IPS-20b (cell line): Measurements from ENCODE around the gene OR51B5.
"Not testable (repeated sequence)": the region's sequence is repeated elsewhere in the genome, so short reads cannot be mapped to it uniquely, and the experiment has no call there.

Experiments used
- H3K27ac ChIP-seq: one replicate; pipeline ENCODE4 v1.5.1; 2013; ENCODE audit warnings: low read length
- H3K27me3 ChIP-seq: 2 replicates; pipeline ENCODE4 v1.6.1; 2013; ENCODE audit warnings: mild to moderate bottlenecking, low read length, inconsistent platforms; ENCODE audit not compliant: insufficient read depth
- H3K36me3 ChIP-seq: 2 replicates; pipeline ENCODE4 v1.6.1; 2013; ENCODE audit warnings: low read depth, mild to moderate bottlenecking, inconsistent platforms, low read length, moderate library complexity; ENCODE audit not compliant: insufficient read depth
- H3K4me1 ChIP-seq: 2 replicates; pipeline ENCODE4 v1.6.1; 2013; ENCODE audit warnings: mild to moderate bottlenecking, control low read depth, inconsistent platforms, low read length, moderate library complexity; ENCODE audit not compliant: insufficient read depth
- H3K4me3 ChIP-seq: 2 replicates; pipeline ENCODE4 v1.5.1; 2013; ENCODE audit warnings: mild to moderate bottlenecking, low read length, inconsistent platforms
- H3K9ac ChIP-seq: 2 replicates; pipeline ENCODE4 v1.6.1; 2013; ENCODE audit warnings: low read depth, mild to moderate bottlenecking, inconsistent platforms, low read length, moderate library complexity
- H3K9me3 ChIP-seq: 2 replicates; pipeline ENCODE4 v1.6.1; 2013; ENCODE audit warnings: mild to moderate bottlenecking, low read depth, low read length, inconsistent platforms; ENCODE audit not compliant: insufficient read depth

The OR51B5 gene

DNA sequence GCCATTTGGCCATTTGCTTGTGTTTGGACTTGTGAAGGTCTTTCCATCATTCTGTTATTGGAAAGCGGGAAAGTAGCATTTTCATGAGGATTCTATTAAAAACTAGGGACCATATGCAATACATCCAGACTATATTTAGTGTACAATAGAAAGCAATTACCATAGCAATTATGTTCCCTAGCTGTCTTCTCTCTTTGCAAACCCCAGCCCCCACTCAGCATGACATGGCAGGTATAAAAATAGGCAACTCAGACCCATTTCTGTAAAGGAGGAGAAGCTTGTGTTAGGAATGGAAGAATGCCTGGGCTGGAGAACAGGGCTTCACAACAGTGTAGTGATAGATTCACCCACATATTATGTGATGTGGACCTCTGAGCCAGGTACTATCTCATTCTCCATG, 20.4 kb upstream of the OR51B5 start:
- no peaks in the 10 kb centered on the region for H3K36me3 ChIP-seq
- no peaks in the 10 kb centered on the region for H3K27me3 ChIP-seq
- H3K9me3 ChIP-seq: no peaks in the 10 kb centered on the region
- H3K4me3 ChIP-seq: no peak overlapping the region
- no peak overlapping the region for H3K9ac ChIP-seq
- peaks cover 7% of the 10 kb centered on the region for H3K4me1 ChIP-seq
- no peak overlapping the region for H3K27ac ChIP-seq

DNA sequence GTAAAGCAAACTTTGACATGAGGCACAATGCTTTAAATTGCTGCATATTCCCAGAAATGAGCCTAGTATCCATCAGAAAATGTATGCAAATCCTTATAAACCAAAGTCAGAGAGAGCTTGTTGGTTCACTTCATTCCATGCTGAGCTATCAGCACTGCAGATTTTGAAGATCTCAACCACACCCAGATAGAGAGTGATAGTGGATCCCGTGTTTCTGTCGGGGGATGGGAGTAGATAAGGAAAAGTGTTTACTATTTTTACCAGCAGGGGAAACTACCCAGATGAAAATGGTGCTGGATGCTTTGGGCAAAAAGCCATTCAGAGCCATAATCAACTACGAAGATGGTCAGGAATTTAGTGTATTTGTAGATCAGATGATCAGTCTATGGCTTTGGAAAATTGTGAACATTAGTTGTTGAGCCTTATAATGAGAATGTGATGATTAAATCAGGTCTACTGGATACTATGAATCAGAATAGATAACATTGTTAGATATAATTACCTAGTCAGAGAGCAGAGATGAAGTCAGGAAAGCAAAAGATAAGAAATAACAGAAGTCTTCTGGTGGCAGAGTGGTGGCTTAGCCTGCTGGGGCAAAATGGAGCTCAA, 18.8 kb upstream of the OR51B5 start:
- Histone ChIP-seq H3K4me1 (no peaks in the 10 kb centered on the region), H3K27me3 (no peaks in the 10 kb centered on the region)

DNA sequence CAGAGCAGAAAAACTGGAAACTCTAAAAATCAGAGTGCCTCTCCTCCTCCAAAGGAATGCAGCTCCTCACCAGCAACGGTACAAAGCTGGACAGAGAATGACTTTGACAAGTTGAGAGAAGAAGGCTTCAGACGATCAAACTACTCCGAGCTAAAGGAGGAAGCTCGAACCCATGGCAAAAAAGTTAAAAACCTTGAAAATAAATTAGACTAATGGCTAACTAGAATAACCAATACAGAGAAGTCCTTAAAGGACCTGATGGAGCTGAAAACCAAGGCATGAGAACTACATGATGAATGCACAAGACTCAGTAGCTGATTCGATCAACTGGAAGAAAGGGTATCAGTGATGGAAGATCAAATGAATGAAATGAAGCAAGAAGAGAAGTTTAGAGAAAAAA, 12.7 kb upstream of the OR51B5 start:
- H3K4me3 ChIP-seq, H3K36me3 ChIP-seq, H3K9ac ChIP-seq, H3K27me3 ChIP-seq, H3K4me1 ChIP-seq, H3K9me3 ChIP-seq, H3K27ac ChIP-seq: not testable (repeated sequence)

More for the DNA sequence above, 18.8 kb upstream of the OR51B5 start:
- no peak overlapping the region for H3K4me3 ChIP-seq
- H3K9ac ChIP-seq: no peak overlapping the region
- no peak overlapping the region for H3K27ac ChIP-seq
- no peaks in the 10 kb centered on the region for H3K36me3 ChIP-seq
- H3K9me3 ChIP-seq: no peaks in the 10 kb centered on the region

DNA sequence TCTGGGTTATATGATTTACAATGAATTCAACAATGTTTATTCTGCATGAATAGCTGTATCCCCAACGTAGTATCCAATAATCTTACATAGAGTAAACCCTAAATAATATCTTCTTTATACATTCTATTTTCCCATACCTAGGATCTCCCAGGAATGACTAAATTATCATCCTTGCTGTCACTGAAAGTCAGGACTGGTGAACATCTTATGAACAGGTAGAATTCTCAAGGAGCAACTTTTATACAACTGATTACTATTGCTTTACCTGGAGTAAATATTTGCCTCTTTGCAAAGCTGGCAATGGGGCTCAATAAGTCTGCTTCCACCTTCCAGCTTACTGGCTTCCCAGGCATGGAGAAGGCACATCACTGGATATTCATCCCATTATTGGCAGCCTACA, 7.9 kb upstream of the OR51B5 start, which contains the start of gene OR51B6:
Gene OR51B6, plus strand, starts transcription at position 301 of the 400 bp plus-strand sequence. Its CDS starts 0 bp downstream, at position 301.
- no peaks in the 10 kb centered on the region for H3K36me3 ChIP-seq
- no peak within 1 kb of the TSS for H3K9ac ChIP-seq
- H3K27ac ChIP-seq: no peak within 1 kb of the TSS
- H3K4me3 ChIP-seq: no peak within 1 kb of the TSS
- peaks cover 10% of the 10 kb centered on the region; the same call in 1 of the 2 replicates for H3K4me1 ChIP-seq
- H3K9me3 ChIP-seq: no peaks in the 10 kb centered on the region
- no peaks in the 10 kb centered on the region for H3K27me3 ChIP-seq

DNA sequence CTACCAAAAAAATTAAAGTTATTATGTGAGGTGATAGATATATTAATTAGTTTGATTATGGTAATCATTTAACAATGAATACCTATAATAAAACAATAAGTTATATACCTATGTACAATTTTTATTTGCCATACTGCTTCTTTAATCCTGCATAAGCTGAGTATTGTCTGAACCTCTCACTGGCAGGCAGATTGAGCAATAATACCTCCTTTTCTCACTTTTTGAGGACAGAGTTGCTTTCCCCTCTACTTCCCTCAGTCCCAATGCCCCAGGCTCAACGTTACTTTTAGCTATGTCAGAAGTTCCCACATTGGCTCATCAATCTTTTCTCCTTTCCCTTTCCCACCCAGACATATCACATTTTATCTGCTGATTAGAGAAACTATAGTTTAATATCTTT, 6.2 kb upstream of the OR51B5 start:
- peaks cover 10% of the 10 kb centered on the region; the same call in 1 of the 2 replicates for H3K4me1 ChIP-seq
- H3K27me3 ChIP-seq: no peaks in the 10 kb centered on the region
- H3K4me3 ChIP-seq: no peak overlapping the region
- no peak overlapping the region for H3K9ac ChIP-seq
- H3K9me3 ChIP-seq: no peaks in the 10 kb centered on the region
- H3K27ac ChIP-seq: no peak overlapping the region
- H3K36me3 ChIP-seq: no peaks in the 10 kb centered on the region

DNA sequence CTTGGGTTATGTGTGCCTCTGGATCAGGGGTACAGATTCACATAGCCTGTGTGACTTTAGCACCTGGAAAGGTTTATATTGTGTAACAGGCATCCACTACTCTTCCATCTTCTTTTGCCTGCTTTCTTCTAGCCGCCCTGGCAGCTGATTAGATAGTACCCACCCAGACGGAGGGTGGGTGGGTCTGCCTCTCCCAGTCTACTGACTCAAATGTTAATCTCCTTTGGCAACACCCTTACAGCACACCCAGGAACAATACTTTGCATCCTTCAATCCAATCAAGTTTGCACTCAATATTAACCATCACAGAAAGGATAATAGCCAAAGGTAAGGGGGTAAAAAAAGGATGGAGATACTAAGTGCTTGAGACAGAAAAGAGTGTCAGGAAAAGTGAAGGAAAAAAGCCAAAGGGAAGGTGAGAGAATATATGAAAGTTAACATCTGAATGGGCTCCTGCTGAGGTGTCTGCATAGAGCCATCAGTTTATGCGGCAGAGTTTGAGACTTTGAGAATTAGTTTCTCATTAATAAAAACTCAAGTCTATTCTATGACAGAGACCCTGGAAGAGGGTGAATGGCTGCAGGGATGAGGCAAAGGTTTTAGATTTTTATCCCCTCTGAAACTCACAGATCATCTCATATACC, 5.3 kb upstream of the OR51B5 start:
- 0 out of 2 replicates have a peak overlapping the region, but pooled peaks have one; percentile 0 for H3K4me3 ChIP-seq
- H3K9me3 ChIP-seq: no peaks in the 10 kb centered on the region
- no peak overlapping the region for H3K27ac ChIP-seq
- H3K27me3 ChIP-seq: no peaks in the 10 kb centered on the region
- peaks cover 14% of the 10 kb centered on the region; the same call in 1 of the 2 replicates for H3K4me1 ChIP-seq
- no peaks in the 10 kb centered on the region for H3K36me3 ChIP-seq
- no peak overlapping the region for H3K9ac ChIP-seq

DNA sequence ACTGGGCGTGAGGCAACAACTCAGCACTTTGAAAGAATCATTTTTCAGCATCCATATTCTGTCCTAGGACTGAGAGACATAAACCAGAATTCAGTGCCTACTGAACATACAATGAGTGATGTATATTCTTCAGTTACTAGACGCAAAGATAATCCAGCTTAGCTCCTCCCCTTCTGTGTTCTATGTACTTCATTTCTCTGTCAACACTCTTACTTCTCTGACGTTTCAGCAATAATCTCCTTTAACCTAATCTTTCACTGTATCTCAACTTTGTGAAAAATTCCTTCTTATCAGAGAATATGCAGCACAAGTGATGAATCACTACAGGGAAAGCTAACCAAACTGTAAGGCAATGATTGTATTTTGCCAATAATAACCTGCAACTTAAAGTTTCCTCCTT, 2.5 kb upstream of the OR51B5 start:
- no peak overlapping the region for H3K9ac ChIP-seq
- H3K4me3 ChIP-seq: no peak overlapping the region
- H3K27me3 ChIP-seq: no peaks in the 10 kb centered on the region
- H3K36me3 ChIP-seq: no peaks in the 10 kb centered on the region
- no peak overlapping the region for H3K27ac ChIP-seq
- no peaks in the 10 kb centered on the region for H3K9me3 ChIP-seq
- H3K4me1 ChIP-seq: peaks cover 16% of the 10 kb centered on the region; the same call in 1 of the 2 replicates

DNA sequence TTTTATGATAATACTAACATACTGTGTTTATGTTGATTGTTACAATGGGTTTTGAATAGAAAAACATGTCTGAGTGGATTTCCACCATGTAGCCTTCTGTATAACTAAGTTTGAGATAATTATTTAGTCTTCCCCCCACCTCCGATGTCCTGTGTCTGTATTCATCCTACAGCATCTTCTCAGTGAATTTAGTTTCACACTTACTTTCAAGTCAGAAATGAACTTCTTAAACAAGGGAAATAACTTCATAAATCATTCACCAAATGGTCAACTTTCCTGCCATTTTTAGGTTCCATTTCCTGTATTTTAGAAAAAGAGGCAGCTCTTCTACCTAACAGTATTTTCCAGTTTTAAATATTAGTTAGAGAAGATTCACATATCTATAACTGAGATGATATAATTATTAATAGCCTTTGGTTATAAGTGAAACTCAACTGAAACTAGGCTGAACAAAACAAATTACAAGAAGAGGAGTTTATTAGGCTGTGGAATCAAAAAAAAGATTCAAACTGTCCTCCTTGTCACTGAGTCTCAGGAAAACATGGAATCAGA, 3.5 kb downstream of the OR51B5 start:
- H3K36me3 ChIP-seq: no peaks in the 10 kb centered on the region
- no peak overlapping the region for H3K27ac ChIP-seq
- peaks cover 6% of the 10 kb centered on the region; the same call in 1 of the 2 replicates for H3K4me1 ChIP-seq
- H3K9me3 ChIP-seq: no peaks in the 10 kb centered on the region
- H3K27me3 ChIP-seq: no peaks in the 10 kb centered on the region
- no peak overlapping the region for H3K9ac ChIP-seq
- H3K4me3 ChIP-seq: no peak overlapping the region

DNA sequence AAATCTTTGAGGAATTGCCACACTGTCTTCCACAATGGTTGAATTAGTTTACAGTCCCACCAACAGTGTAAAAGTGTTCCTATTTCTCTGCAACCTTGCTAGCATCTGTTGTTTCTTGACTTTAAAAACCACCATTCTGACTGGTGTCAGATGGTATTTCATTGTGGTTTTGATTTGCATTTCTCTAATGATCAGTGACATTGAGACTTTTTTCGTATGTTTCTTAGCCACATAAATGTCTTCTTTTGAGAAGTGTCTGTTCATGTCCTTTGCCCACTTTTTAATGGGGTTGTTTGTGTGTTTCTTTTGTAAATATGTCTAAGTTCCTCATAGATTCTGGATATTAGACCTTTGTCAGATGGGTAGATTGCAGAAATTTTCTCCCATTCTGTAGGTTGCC, 6.1 kb downstream of the OR51B5 start:
- H3K4me1 ChIP-seq, H3K9ac ChIP-seq, H3K27ac ChIP-seq, H3K27me3 ChIP-seq, H3K9me3 ChIP-seq, H3K36me3 ChIP-seq, H3K4me3 ChIP-seq: not testable (repeated sequence)

DNA sequence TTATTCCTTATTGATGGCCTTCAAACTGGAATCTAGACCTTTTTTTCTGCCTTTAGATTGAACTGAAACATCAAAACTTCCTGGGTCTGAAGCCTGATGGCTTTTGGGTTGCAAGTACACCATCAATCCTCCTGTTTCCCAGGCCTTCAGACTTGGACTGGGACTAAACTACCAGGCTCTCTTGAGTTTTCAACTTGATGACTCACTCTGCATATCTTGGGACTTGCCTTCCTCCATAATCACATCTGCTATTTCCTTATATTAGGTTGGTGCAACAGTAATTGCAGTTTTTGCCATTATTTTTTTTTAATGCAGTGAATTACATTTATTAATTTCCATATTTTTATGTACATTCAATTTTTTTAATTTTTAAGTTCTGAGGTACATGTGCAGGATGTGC, 7.0 kb downstream of the OR51B5 start:
- no peak overlapping the region for H3K9ac ChIP-seq
- no peaks in the 10 kb centered on the region for H3K27me3 ChIP-seq
- H3K4me1 ChIP-seq: no peaks in the 10 kb centered on the region
- no peaks in the 10 kb centered on the region for H3K9me3 ChIP-seq
- H3K36me3 ChIP-seq: no peaks in the 10 kb centered on the region
- H3K27ac ChIP-seq: no peak overlapping the region
- no peak overlapping the region for H3K4me3 ChIP-seq

DNA sequence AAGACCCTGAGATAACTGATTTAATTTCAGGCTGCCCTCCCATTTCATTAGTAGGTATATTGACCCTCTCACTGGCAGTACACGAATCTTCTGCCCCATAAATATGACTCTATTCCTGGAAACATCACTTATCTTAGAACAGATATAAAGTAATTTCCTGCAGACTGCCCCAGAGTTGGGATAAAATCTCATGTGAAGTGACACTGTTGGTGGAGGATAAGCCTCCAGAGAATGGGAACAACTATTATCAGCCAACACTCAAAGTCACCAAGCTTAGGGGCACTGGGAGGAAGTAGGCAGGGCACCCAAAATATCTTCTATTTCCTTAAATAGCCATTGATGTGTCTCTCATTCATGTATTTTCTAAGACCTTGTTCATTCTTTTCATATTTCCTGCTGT, 8.2 kb downstream of the OR51B5 start:
- H3K36me3 ChIP-seq: no peaks in the 10 kb centered on the region
- H3K4me1 ChIP-seq: no peaks in the 10 kb centered on the region
- no peaks in the 10 kb centered on the region for H3K27me3 ChIP-seq
- H3K27ac ChIP-seq: no peak overlapping the region
- H3K4me3 ChIP-seq: no peak overlapping the region
- no peak overlapping the region for H3K9ac ChIP-seq
- no peaks in the 10 kb centered on the region for H3K9me3 ChIP-seq

DNA sequence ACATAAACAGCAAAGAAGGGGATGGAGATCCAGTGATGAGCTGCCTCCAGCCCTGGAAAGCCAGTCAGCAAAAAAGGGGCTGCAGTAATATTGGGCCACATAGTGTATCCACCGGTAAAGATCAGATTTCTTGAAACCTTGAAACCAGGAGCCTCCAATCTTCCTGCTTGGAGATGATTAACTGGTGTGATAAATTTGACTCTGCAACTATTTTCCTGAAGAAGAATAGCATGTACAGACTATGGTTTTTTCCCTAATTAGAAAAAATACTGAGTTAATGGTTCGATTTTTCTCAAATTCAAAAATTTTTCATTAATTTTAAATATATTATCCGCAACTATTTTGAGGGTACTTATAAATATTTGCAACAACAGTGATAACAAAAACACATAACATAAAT, 19.1 kb downstream of the OR51B5 start, which contains the start of gene OR51B2:
Gene OR51B2, minus strand, starts transcription at position 101 of the 400 bp plus-strand sequence. Its CDS starts 0 bp downstream, at position 101.
- Histone ChIP-seq H3K9ac (no peak within 1 kb of the TSS), H3K36me3 (no peaks in the 10 kb centered on the region), H3K27ac (no peak within 1 kb of the TSS), H3K27me3 (no peaks in the 10 kb centered on the region), H3K4me3 (no peak within 1 kb of the TSS), H3K4me1 (no peaks in the 10 kb centered on the region), H3K9me3 (no peaks in the 10 kb centered on the region)
